ENCODE data around the gene VIPR2. TPM values are rescaled to one million over a fixed set of nuclear protein-coding genes. Genes with fewer than 3 reads are reported as not detected.
A peak's percentile ranks its signal among the peaks of the same experiment; 100 is the strongest.

Gene VIPR2
- total RNA-seq, 1 experiment from 2014 or later: not detected

- in situ Hi-C loops (cut with HindIII; ENCODE audit: low sequenced_read_pairs): no loop called here
- no peak for DNase-seq (ENCODE audit: low spot score)
These were observed 107.6 kb downstream of the VIPR2 start for GRCh38 chr7:159036916-159037605.

DNA sequence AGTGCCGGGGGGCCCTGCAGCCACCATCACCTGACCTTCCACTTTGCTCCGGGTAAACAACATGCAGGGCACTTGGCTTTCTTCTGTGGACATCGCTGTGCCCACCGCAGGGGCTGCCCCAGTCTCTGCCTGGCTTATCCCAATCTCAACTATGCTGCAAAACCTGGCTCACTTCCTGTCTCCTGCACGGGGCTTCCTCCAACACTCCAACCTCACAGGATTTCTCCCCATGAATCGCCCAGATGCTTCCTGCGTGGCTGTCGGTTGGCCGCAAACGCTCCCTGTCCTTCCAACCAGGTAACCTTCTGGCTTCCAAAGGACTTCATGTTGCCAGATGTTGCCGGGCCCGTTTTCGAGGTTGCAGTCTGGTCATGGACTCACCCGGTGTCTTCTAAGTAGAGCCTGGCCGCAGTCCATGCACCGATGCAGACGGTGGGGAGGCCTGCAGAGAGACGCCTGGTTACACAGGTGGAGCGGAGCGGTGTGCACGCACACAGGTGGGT is 109.0 kb downstream of the VIPR2 start:
- in situ Hi-C loops (cut with HindIII; ENCODE audit: low sequenced_read_pairs): no loop called here
- DNase-seq (ENCODE audit: low spot score): no peak

DNA sequence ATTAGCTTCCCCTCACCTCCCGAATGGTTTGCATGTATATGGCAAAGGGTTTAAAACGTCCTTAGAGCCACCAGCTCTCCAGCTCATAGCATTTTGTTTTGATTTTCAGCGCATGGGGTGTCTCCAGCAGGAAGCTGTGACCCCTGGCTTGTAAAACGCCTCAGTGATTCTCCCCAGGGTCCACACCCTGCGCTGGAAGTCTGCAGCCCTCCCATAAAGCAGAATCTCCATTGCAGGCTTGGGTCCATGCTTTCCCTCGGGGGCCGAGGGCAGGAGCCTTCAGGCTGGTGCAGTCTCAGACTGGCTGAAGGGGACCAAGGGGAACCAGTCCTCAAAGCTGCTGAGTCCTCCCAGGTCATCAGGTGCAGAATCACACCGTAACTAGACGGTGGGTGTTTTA is 109.7 kb downstream of the VIPR2 start:
- no peak for DNase-seq (ENCODE audit: low spot score)
- in situ Hi-C loops (cut with HindIII; ENCODE audit: low sequenced_read_pairs): no loop called here

DNA sequence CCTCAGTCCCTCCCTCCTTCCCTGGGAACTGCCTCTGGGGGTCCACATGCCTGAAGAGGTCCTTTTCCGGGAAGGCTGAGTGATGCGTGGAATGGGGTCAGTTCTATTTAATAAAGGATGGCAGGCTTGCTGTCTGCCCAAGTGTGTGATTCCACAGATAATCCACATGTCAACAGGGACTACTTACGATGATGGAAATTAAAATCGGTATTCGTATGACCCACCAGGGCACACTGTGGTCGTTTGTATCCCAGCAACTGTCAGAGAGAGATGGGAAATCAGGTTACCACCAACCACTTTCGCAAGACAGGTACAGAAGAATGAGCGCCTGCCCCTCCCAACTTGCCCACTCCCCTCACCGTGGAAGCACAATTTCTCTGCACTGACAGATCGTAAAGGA is 110.3 kb downstream of the VIPR2 start:
- in situ Hi-C loops (cut with HindIII; ENCODE audit: low sequenced_read_pairs): no loop called here
- DNase-seq (ENCODE audit: low spot score): no peak

GRCh38 chr7:159033956-159034355 is 110.7 kb downstream of the VIPR2 start:
- in situ Hi-C loops (cut with HindIII; ENCODE audit: low sequenced_read_pairs): no loop called here
- DNase-seq (ENCODE audit: low spot score): no peak

DNA sequence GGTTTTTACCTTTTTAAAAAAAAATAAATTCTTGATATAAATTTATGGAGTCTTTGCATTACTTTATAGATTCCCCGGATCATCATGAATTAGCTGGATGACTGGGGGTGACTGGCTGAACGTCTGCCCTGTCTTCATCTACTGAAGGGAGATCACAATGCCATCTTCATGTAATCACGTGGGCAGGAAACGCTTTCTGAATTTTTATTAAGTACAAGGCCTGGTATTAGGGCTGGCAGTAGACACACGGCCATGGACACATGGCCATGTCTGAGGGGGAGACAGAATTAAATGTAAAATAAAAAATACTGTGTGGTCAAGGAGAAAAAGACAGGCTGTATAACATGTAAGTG is 111.2 kb downstream of the VIPR2 start:
- DNase-seq (ENCODE audit: low spot score): no peak
- in situ Hi-C loops (cut with HindIII; ENCODE audit: low sequenced_read_pairs): no loop called here

DNA sequence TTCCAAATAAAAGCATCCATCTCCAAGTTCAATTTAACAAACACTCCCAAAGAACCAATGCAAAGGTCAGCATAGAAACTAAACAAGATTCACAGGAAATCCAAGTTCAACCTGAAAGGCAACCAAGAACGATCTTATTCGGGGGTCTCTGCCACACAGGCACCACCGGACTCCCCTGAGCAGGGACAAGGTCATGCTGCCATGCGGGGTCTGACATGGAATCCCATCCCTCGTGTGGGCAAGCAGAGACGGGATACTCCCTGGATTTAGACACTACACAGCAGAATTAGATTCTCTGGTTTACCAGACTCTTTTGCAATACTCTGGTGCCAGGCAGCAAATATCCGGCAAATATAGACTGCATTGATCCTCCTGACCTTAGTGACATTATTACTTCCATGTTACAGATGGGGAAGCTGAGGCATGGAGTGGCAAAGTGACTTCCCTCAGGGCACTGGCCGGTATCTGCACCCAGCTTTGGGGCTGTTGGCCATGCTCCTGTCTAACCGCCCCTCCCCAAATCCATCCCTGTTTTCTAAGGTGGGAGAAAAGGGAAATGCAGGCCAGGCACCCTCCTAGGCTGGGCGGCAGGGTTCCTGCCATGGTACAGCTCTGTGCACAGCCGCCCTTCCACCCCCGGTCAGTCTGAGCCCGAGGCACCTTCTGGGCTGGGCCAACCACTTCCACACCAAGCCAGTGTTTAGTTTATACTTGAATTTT is 111.8 kb downstream of the VIPR2 start:
- in situ Hi-C loops (cut with HindIII; ENCODE audit: low sequenced_read_pairs): no loop called here

GRCh38 chr7:159032322-159032721 is 112.3 kb downstream of the VIPR2 start:
- in situ Hi-C loops (cut with HindIII; ENCODE audit: low sequenced_read_pairs): no loop called here
- DNase-seq (ENCODE audit: low spot score): no peak

More for the DNA sequence above, 111.8 kb downstream of the VIPR2 start:
- DNase-seq (ENCODE audit: low spot score): no peak

DNA sequence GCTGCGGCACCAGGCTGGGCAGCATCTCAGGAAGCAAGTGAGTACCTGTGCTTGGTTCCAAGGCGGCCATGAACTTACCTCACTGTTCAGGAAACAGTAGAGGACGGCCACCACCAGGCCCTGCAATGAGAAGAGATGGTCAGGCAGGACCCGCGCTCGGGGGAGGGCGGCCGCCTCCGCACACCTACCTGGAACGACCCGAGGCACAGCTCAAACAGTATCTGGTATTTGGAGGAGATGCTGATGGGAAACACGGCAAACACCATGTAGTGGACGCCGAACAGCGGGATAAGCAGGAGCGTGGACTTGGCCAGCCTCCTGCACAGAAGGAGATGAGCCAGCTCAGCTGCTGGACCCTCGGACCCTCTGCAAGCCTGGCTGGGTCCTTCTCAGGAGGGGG is 112.9 kb downstream of the VIPR2 start:
- no peak for DNase-seq (ENCODE audit: low spot score)
- in situ Hi-C loops (cut with HindIII; ENCODE audit: low sequenced_read_pairs): no loop called here

DNA sequence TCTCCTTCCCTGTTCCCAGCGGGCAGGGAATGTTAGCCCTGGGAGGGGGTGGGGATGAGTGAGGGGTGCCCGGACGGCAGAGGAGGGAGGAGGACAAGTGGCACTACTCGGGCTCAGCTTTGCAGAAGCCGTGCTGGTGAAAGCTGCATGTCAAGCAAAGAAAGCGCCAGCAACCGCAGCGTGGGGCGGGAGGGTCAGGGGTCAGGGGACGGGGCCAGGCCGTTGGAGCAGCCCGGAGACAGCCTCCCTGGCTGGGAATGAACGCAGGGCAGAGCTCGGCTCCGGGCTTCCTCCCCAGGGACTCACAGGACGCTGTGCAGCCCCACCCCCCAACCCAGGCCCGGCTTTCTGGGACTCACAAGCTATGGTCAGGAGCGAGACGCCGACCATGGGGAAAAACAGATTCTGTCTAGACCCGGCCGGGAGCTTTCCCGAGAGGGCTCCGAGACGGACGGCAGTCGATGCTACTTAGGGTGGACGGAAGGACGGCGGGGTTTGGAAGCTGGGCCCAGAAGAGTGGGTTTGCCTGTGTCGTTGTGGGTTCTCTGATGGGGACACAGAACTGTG is 113.4 kb downstream of the VIPR2 start:
- DNase-seq (ENCODE audit: low spot score): no peak

GRCh38 chr7:159030490-159031134 is 114.1 kb downstream of the VIPR2 start:
- in situ Hi-C loops (cut with HindIII; ENCODE audit: low sequenced_read_pairs): no loop called here
- DNase-seq (ENCODE audit: low spot score): peak; percentile 11

More for the DNA sequence above, 113.4 kb downstream of the VIPR2 start:
- in situ Hi-C loops (cut with HindIII; ENCODE audit: low sequenced_read_pairs): no loop called here

DNA sequence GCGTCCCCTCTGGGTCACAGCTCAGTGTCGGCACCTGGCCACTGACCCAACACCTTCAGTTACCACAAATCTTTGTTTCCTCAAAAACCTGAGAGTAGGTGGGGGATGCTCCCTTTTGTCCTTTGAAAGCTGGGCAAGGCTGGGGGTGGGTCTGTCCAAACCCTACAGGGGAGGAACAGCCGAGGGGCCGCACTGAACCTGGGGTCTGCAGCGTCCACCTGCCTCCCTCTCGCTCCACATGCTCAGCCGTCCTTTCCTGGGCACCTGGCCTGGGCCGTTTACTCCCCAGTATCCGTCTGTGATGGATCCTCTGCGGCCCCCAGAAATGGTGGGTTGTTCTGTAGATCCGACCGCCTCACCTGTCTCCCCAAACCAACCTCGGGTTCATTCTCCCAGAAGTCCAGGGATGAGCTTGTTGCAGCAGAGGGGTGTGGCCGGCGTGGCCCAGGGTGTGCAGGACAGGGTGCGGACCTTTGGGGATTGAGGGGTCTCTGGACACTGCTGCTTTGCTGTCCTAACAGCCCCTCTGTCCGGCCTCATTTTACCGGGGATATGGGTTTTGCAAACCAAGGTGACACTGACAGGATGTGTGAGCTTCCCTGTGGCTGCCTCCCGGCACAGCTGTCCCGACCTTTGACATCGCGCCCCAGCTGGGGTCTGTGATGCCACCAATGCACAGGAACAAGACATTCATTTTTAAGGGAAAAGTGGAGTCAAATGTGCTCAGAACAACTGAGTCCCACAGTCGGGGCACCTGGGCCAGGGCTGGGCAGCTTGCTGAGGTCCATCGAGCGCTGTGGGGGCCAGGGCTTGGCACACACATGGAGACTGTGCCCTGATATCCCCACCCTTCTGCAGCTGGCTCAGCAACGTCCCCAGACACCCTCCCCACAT is 115.9 kb downstream of the VIPR2 start:
- in situ Hi-C loops (cut with HindIII; ENCODE audit: low sequenced_read_pairs): no loop called here
- DNase-seq (ENCODE audit: low spot score): no peak

GRCh38 chr7:159027789-159028507 is 116.7 kb downstream of the VIPR2 start:
- in situ Hi-C loops (cut with HindIII; ENCODE audit: low sequenced_read_pairs): no loop called here
- no peak for DNase-seq (ENCODE audit: low spot score)

DNA sequence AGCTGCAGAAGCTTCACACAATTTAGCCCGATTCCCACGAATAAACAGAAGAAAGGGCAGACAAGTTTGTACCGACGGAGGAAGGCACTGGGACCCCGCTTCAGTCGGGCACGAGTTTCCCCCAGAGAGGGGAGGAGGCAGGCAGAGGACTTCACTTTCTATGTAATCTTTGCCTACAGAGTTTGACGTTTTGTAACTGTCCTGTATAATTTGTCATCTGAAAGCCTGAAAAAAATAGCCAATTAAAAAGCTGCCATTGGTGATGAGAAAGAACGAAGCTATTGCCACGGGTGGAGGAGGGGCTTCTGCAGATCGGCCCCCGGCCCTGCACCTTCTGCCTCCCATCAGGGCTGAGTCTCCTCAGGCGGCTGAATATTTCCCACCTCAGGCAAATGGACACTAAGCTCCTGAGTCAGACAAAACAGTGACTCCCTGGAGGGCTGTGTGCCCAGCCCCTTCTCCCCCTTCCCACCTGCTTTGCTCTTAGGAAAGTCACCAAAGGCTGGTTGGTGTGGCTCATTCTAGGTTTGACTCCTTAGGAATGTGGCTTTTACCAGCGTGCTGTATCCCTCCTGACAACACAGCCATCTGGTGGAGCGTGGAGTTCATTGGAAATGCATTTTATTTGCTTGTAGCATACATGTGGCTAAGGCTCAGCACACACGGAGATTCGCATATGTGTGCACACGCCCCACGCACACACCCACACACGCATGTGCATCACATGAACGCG is 117.4 kb downstream of the VIPR2 start:
- in situ Hi-C loops (cut with HindIII; ENCODE audit: low sequenced_read_pairs): no loop called here

GRCh38 chr7:159026271-159027055 is 118.2 kb downstream of the VIPR2 start:
- in situ Hi-C loops (cut with HindIII; ENCODE audit: low sequenced_read_pairs): no loop called here
- no peak for DNase-seq (ENCODE audit: low spot score)

More for the DNA sequence above, 117.4 kb downstream of the VIPR2 start:
- DNase-seq (ENCODE audit: low spot score): no peak

DNA sequence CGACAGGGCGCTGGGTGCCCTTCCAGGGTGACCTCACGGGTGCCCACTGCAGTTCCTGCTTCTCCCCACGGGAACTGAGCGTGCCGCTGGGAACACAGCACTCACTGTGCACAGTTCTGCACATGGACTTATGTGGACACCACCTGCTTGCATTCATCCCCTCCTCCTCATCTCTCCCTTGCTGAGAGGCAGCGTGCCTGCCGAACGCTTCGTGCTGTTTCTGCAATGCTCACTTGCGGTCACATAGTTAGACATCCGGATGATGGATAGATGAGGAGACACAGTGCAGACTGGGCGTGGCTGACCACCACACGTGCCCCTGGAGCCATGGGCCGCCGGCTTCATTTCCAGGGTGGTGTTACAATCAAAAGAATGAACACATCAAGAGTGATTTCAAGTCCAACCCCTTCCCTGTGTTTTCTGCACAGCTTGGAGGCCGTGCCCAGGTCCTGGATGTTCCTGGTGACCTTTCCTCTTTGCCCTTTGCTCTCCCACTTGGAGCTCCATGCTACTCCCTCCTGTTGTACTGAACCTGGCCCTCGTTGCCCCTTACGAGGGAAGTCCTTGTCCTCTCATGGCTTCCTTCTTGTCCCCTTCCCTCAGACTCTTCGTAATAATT is 119.4 kb downstream of the VIPR2 start:
- DNase-seq (ENCODE audit: low spot score): no peak
- in situ Hi-C loops (cut with HindIII; ENCODE audit: low sequenced_read_pairs): no loop called here
